SH-SY5Y (cell line): Measurements from ENCODE around the gene MCM10.

Experiments used
- GATA2 ChIP-seq: IDR thresholded peaks from 2 replicates; pipeline ENCODE4 v1.6.1; 2011; ENCODE audit warnings: mild to moderate bottlenecking, low read depth, low read length
- GATA3 ChIP-seq: IDR thresholded peaks from 2 replicates; pipeline ENCODE4 v1.6.1; 2011; ENCODE audit warnings: low read depth, mild to moderate bottlenecking, low read length, moderate library complexity

DNA sequence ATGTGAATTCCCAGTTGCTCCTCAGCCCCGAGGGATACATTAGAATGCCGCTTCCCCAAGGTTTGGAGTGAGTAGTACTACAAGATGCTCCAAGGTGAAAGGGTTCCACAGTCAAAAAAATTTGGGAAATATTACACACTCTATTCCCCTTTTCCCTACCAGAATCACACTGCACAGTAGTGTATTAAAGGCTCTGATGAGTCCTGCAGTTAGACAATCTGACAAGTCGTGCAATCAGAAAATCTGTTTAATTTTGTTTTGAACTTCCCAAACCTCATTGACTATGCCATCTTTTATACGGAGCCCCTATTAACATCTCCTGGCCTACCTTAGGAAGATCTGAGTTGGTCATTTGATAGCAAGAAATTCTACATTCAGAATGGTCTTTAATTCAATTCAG, 86.4 kb downstream of the MCM10 start:
- TF ChIP-seq GATA3 (no peak), GATA2 (no peak)
